Inflammatory macrophage (primary cell): Measurements from ENCODE around the gene CROCC2.

ENCODE experiments used
- DNase-seq, 2 donors: peaks; one replicate each; pipeline ENCODE4 v3.0.0-alpha.2; 2020 to 2022

The CROCC2 gene

GRCh38 chr2:240921311-240921994 lies 15.3 kb downstream of the CROCC2 start:
- DNase-seq, result no peak

- DNase-seq, result no peak
Observed at GRCh38 chr2:240921995-240922244, 15.8 kb downstream of the CROCC2 start.

- DNase-seq, result no peak
Observed at GRCh38 chr2:240922245-240922981, 16.3 kb downstream of the CROCC2 start.

DNA sequence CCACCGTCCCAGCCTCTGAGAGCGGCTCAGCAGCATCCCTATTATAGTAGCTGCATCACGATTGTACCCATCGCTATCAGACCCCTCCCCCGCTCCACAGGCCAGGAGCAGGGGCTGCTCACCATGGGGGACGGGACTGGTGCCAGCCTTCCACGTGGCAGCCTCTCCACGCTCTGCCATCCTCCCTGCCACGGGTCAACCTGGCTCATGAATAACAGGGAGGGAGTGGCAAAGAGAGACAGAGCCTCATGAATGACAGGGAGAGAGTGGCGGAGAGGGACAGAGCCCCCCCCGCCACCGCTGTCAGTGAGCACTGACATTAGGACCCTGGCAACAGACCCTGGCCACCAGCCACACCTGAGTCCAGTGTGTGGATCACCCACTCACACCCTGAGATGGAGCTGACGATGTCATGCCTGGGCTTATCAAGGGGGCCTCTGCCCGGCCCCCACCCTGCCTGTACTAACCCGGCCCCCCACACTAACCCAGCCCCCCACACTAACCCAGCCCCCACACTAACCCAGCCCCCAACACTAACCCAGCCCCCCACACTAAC lies 16.9 kb downstream of the CROCC2 start:
- no peak for DNase-seq

DNA sequence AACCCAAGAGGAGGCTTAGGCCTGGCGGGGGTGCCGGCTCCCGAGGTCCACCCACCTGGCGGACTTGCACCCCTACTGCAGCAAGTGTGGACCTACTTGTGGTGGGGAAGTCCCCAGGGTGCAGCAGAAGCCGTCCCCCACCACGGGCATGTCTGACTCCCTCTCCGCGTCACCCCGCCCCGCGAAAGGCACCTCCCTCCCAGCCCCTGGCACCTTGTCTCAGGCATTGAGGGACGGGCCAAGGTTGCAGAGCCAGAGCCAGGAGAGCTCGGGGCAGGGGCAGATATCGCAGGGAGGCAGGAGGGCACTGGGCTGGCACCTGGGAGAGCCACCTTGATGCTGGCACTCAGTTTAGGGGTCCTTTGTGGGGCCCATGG lies 19.0 kb downstream of the CROCC2 start:
- no peak for DNase-seq

- DNase-seq, result no peak
Observed at GRCh38 chr2:240925568-240926515, 19.7 kb downstream of the CROCC2 start.

DNA sequence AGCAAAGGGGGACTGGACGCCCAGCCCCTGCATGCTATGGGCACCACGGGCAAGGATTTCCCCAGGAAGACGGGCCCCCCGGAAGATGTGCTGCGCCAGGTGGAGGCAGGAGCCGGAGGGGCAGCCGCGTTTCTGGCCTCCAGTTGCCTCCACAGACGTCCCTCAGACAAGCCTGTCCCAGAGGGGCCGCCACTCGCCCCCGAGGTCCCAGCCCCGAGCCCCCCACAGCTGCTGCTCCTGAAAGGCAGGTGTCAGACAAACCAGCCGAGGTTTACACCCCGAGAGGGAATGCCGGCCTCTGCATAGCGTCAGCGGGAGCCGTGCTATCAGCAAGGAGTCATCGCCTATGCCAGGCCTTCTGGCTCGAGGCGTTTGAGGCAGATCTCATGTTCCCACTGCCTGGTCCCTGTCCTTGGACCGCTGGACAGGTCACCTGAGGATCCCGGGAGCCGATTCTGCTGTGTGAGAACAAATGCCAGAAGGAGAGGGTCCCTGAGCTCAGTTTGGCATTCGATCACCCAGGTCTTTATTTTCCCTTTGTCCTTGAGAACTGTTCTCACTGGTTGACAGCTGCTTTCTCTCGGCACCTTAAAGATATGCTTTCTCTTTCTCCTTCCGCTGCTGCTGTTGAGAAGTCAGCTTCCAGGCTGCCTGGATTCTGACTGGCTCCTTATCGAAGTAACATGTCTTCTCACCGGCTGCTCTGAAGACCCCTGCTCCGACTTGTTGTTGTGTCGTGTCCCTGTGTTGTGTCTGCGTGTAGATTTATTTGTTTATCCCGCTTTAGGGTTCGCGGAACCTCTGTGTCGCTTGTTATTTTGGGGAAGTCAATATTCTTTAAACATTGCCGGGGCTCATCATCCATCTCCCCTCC lies 20.6 kb downstream of the CROCC2 start:
- no peak for DNase-seq

DNA sequence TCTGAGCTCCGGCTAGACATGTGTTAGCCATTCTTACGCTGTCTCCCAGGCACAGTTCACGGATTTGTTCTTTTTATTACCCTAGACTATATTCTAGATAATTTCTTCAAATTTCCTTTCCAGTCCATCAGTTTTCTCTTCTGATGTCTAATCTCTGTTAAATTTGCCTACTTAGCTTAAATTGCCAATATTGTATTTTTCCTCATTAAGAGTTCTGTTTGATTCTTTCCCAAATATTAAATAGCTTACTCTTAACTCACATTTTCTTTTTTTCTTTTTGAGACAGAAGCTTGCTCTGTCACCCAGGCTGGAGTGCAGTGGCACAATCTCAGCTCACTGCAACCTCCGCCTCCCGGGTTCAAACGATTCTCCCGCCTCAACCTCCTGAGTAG lies 21.2 kb downstream of the CROCC2 start:
- no peak for DNase-seq

- no peak for DNase-seq
Observed at GRCh38 chr2:240928476-240929363, 22.6 kb downstream of the CROCC2 start.

- DNase-seq, result no peak
Observed at GRCh38 chr2:240929364-240930095, 23.4 kb downstream of the CROCC2 start.

GRCh38 chr2:240930096-240930630 lies 24.0 kb downstream of the CROCC2 start:
- no peak for DNase-seq

- no peak for DNase-seq
Observed at GRCh38 chr2:240930631-240931318, 24.6 kb downstream of the CROCC2 start.

DNA sequence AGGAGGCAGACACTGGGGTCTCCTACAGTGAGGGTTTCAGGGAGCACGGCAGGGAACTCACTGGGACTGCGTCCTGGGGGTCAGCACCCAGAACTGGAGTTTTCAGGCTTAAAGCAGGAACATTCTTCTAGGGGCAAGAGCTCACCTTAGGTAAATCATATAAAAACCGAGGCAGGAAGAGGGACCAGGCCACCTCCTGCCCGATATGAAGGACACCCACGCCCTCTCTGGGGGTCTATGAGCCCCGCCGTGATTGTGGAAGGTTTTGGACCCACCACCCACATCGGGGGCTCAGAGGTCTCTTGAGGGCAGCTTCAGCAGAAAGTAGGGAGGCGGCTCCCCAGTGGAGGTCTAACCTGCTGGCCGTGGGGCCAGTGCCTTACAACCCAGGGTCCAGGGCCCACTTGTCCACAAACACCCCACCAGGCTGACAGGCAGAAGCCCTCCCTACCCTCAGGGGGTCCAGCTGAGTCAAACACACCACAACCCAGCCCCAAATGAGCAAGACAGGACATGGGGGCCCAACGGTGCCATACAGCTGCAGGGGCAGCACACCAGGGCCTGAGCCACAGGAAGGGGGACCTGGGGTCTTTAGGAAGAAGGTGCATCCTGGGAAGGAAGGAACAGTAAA lies 25.3 kb downstream of the CROCC2 start:
- no peak for DNase-seq

- DNase-seq, result no peak
Observed at GRCh38 chr2:240932001-240932723, 26.0 kb downstream of the CROCC2 start.

DNA sequence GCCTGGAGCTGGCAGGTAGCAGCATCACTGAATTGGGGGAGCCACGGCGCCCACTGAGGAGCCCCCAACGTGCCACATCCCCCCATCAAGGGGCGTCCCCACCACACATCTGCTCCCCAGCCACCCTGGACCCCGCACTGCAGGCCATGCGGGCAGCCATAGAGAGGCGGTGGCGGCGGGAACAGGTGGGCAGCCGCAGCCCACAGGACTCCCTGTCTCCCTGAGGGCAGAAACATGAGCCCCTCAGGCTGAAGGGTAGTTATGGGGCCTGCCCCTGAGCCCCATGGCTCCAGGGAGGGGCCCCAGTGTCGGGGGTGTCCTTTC lies 26.6 kb downstream of the CROCC2 start:
- no peak for DNase-seq

DNA sequence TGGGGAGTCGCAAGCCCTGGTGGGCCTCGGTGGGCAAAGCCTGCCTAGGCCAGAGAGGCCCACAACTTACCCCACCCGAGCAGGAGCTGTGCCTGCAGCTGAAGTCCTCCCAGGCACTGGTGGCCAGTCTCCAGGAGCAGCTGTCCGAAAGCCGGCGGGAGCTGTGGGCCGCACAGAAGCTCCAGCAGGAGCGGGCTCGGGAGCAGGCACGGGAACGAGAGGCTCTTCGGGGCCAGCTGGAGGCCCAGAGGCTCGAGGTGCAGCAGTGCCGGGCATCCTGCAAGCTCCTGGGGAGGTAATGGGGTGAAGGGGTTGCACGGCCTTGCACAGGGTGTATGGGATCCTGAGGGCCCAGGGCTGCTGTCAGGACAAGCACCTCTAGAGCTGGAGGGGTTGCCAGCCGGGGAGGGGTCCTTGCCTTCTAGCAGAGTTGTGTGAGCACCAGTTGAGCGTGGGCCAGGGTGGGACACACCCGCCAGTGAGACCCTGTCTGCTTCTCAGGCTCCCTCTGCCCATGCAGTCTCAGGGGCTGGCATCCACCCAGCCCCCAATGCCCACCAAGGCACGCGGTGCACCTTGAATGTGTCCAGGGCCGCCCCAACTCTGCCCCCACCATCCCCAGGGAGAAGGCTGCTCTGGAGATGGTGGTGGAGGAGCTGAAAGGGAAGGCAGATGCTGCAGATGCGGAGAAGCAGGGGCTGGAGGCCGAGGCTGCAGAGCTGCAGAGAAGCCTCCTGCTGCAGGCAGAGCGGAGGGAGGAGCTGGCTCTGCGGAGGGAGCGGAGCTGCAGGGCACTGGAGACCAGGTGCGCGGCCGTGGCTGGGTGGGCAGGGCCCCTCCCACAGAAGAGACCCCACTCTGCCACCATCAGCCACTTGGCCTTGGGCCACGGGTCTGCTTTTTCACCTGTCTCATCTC lies 27.2 kb downstream of the CROCC2 start:
- DNase-seq, result no peak

DNA sequence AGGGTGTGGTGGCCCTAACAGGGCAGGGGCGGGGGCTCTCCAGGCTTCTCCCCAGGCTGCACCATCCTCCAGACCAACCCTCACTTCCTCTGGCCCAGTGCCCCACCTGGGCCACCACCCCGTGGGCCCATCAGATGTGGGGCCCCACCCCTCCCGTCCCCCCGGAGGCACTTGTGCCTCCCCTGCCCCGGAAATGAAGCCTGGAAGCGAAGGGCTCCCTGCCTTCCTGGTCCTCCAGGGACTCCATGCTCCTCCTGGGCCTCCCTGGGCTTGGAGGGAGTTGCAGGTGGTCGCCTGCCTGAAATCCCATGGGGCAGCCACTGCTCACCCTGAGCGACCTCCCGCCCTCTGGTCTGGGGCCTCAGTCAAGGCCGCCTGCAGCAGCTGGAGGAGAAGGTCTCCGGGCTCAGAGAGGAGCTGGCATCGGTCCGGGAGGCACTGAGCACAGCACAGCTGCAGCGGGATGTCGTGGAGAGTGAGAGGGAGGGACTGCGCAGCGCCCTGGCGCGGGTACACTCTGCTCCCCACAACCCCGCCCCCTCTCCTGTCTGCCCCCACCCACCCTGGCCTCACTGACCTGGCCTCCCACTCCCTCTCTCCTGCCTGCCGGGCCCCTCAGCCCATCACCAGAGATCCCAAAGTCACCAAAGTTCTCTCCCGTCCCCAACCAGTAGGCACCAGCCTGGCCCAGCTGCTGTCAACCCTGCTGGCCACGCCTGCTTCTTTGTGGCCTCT lies 28.0 kb downstream of the CROCC2 start:
- DNase-seq, result no peak
